ENCODE results near the gene FRMD6.
A peak's percentile ranks its signal among the peaks of the same experiment; 100 is the strongest.

FRMD6 gene

DNA sequence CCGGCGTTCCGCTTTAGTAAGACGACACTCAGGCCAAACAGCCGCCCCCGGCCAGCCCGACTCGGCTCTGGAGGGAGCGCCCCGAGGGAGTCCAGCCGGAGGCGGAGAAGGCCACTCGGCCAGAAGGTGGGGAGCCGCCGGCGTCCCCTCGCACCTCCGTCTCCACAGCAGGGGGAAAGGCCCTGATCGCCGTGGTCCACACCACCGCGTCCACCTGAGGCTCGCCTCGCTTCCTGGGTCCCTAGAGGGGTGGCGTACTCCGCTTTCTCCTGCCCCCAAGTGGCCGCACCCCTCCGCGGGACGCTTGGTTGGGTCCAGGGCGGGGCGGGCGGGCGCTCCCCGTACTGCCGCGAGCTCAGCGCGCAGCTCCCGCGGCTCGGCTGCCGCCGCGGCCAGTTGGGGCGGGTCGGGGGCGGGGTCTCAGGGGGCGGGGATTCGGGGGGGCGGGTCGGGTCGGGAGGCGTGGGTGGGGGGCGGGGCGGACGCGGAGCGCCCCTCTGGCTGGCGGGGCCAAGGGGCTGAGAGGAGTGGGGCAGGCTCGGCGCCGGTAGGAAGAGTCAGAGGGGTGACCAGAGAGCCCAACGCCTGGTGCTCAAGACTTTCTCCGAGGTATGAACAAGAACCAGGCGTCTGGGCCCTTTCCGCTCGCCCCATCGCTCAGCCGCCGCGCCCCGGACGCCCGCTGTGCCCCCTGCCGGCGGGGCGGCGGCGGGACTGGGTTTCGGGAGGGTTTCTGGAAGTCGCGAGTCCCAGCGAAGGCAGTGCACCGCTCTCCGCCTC is at the start of gene FRMD6:
TSS of gene FRMD6 (plus strand) at position 523 of the 780 bp plus-strand sequence. CDS start 37,927 bp downstream, outside the sequence.
- Histone ChIP-seq H3K9ac (ENCODE audit: low read length) (peak within 1 kb of the TSS; percentile 72), H3K9me3 (ENCODE audit: insufficient read depth, low read length) (no peaks in the 10 kb centered on the region), H3K27me3 (ENCODE audit: low read length) (no peaks in the 10 kb centered on the region), H3K79me2 (ENCODE audit: insufficient read depth, low read length) (no peaks in the 10 kb centered on the region), H3K36me3 (ENCODE audit: low read length) (no peaks in the 10 kb centered on the region), H4K20me1 (ENCODE audit: low read depth, low read length) (no peaks in the 10 kb centered on the region), H3K4me3 (ENCODE audit: insufficient read depth, low read length, poor library complexity, severe bottlenecking) (peak within 1 kb of the TSS; percentile 85), H2AFZ (ENCODE audit: low read depth, low read length, severe bottlenecking) (peak within 1 kb of the TSS; percentile 92), H3K4me2 (ENCODE audit: low read depth, low read length, poor library complexity, severe bottlenecking) (peak within 1 kb of the TSS; percentile 78), H3F3A (ENCODE audit: insufficient read depth) (0 out of 2 replicates have a peak, but pooled peaks cover 2% of the 10 kb centered on the region), H3K27ac (ENCODE audit: low read depth, low read length) (peak within 1 kb of the TSS; percentile 64), H3K9me2 (replicated peaks; ENCODE audit: insufficient read depth, low read length) (no peaks in the 10 kb centered on the region)
- TF ChIP-seq, protein P1, sequence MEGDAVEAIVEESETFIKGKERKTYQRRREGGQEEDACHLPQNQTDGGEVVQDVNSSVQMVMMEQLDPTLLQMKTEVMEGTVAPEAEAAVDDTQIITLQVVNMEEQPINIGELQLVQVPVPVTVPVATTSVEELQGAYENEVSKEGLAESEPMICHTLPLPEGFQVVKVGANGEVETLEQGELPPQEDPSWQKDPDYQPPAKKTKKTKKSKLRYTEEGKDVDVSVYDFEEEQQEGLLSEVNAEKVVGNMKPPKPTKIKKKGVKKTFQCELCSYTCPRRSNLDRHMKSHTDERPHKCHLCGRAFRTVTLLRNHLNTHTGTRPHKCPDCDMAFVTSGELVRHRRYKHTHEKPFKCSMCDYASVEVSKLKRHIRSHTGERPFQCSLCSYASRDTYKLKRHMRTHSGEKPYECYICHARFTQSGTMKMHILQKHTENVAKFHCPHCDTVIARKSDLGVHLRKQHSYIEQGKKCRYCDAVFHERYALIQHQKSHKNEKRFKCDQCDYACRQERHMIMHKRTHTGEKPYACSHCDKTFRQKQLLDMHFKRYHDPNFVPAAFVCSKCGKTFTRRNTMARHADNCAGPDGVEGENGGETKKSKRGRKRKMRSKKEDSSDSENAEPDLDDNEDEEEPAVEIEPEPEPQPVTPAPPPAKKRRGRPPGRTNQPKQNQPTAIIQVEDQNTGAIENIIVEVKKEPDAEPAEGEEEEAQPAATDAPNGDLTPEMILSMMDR (IDR thresholded peaks at IDR 0.05; ENCODE audit: insufficient read depth, low read length, poor library complexity, severe bottlenecking), result peak; percentile 49
- no peak for TF ChIP-seq EZH2phosphoT487 (conservative IDR thresholded peaks at IDR 0.05; ENCODE audit: low read length)

DNA sequence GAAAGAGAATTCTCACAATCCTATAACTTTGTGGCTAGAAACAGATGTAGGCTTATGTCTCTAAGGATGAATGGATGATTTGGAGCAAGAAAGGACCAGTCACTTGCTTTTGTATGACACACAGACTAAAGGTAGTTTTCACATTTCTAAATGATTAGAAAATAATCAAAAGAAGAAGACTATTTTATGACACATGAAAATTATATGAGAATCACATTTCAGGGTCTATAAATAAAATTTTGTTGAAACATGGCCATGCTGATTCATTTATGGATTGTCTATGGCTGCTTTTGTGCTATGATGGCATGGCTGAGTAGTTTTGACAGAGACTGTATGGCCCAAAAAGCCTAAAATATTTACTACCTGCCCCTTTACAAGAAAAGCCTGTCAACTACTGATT is 49.4 kb upstream of the FRMD6 start:
- no peak overlapping the region for H3K9ac ChIP-seq (ENCODE audit: low read length)
- no peaks in the 10 kb centered on the region for H3K9me3 ChIP-seq (ENCODE audit: insufficient read depth, low read length)
- no peak overlapping the region for H3K27ac ChIP-seq (ENCODE audit: low read depth, low read length)
- H3K36me3 ChIP-seq (ENCODE audit: low read length), result no peaks in the 10 kb centered on the region
- no peak overlapping the region for H3K4me2 ChIP-seq (ENCODE audit: low read depth, low read length, poor library complexity, severe bottlenecking)
- no peaks in the 10 kb centered on the region for H3K79me2 ChIP-seq (ENCODE audit: insufficient read depth, low read length)
- TF ChIP-seq EZH2phosphoT487 (conservative IDR thresholded peaks at IDR 0.05; ENCODE audit: low read length), result no peak
- TF ChIP-seq, protein P1 (IDR thresholded peaks at IDR 0.05; ENCODE audit: insufficient read depth, low read length, poor library complexity, severe bottlenecking), result no peak
- no peaks in the 10 kb centered on the region for H4K20me1 ChIP-seq (ENCODE audit: low read depth, low read length)
- no peaks in the 10 kb centered on the region; the same call in 1 of the 2 replicates for H3K9me2 ChIP-seq (replicated peaks; ENCODE audit: insufficient read depth, low read length)
- no peaks in the 10 kb centered on the region for H3K27me3 ChIP-seq (ENCODE audit: low read length)
- no peak overlapping the region for H2AFZ ChIP-seq (ENCODE audit: low read depth, low read length, severe bottlenecking)
- H3K4me3 ChIP-seq (ENCODE audit: insufficient read depth, low read length, poor library complexity, severe bottlenecking), result no peak overlapping the region
- H3F3A ChIP-seq (ENCODE audit: insufficient read depth), result no peaks in the 10 kb centered on the region

DNA sequence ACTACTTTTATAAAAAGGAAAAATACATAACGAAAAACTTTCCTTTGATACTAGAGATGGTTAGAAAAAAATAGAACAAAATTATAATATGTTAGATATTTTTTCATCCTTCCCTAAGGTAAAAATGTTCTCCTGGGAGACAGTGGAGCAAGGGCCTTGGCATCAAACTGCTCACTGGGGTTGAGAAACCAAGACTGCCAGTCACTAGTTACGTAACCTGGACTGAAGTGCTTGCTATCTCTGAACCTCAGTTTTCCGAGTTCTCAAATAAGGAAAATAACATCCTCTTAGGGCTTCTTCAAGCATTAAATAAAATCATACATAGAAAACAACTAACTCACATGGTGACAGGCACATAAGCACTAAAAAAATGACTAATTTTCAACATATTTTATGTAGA is 48.2 kb upstream of the FRMD6 start:
- Histone ChIP-seq H4K20me1 (ENCODE audit: low read depth, low read length) (no peaks in the 10 kb centered on the region), H3K36me3 (ENCODE audit: low read length) (no peaks in the 10 kb centered on the region), H3F3A (ENCODE audit: insufficient read depth) (no peaks in the 10 kb centered on the region), H3K9me3 (ENCODE audit: insufficient read depth, low read length) (no peaks in the 10 kb centered on the region), H3K27ac (ENCODE audit: low read depth, low read length) (no peak overlapping the region), H3K9ac (ENCODE audit: low read length) (no peak overlapping the region), H3K27me3 (ENCODE audit: low read length) (no peaks in the 10 kb centered on the region), H3K4me3 (ENCODE audit: insufficient read depth, low read length, poor library complexity, severe bottlenecking) (no peak overlapping the region), H2AFZ (ENCODE audit: low read depth, low read length, severe bottlenecking) (no peak overlapping the region), H3K79me2 (ENCODE audit: insufficient read depth, low read length) (no peaks in the 10 kb centered on the region), H3K4me2 (ENCODE audit: low read depth, low read length, poor library complexity, severe bottlenecking) (no peak overlapping the region), H3K9me2 (replicated peaks; ENCODE audit: insufficient read depth, low read length) (no peaks in the 10 kb centered on the region; the same call in 1 of the 2 replicates)
- TF ChIP-seq EZH2phosphoT487 (conservative IDR thresholded peaks at IDR 0.05; ENCODE audit: low read length), result no peak
- TF ChIP-seq, protein P1 (IDR thresholded peaks at IDR 0.05; ENCODE audit: insufficient read depth, low read length, poor library complexity, severe bottlenecking), result no peak
